CD4-positive, alpha-beta T cell treated with Interleukin-4 for 4 hours (primary cell): ENCODE data around the gene NGDN.

ENCODE experiments used
- DNase-seq: peaks from one replicate; pipeline ENCODE4 v3.0.0-alpha.2; 2020

The NGDN gene

DNA sequence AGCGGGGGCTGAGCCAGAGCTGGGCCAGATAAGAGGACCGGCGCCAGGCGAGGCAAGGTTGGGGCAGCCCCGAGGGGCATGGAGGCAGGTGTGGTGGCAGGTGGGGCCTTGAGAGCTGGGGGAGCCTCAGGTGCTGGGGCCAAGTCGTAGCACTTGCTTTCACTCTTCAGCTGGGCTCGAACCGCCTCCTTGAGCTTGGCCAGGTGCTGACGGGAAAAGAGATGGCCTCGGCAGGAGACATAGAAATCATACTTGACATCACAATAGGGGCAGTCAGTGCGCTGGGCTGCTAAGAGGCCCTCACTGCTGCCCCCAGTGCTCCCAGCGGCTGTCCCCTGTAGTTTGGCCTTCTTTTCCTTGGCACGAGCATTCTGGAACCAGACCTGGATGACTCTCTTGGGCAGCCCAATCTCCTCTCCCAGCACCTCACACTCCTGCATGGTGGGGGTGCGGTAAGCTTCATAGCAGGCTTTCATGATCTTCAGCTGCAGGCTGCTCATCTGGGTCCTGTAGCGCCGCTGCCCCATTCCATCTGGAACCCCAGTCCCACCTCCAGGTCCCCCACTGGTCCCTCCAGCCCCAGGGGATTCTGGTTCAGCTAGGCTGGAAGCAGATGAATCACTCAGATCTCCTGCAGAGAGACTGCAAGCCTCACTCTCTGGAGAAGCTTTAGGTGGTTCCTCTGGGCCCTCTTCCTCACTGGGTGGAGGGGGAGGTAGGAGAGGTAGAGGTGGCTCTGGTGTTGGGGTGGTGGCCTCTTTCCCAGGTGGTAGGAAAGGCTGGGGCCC, 53.9 kb downstream of the NGDN start:
- DNase-seq = no peak

DNA sequence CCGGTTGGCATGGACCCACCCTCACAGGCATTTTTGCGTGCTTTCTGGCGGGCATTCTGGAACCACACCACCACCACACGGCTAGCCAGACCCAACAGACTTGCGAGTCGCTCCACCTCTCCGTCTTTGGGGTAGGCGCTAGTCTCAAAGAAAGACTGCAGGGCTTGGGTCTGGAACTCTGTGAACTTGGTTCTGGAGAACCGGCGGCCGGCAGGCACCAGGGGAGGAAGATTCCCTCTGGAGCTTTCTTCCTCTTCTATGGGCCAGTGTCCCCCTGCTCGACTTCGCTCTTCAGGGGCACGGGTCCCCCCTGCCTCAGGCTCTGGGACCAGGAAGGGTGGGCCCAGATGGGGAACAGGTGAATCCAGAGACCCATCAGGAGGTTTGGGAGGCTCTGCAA, 55.5 kb downstream of the NGDN start:
- DNase-seq = no peak

DNA sequence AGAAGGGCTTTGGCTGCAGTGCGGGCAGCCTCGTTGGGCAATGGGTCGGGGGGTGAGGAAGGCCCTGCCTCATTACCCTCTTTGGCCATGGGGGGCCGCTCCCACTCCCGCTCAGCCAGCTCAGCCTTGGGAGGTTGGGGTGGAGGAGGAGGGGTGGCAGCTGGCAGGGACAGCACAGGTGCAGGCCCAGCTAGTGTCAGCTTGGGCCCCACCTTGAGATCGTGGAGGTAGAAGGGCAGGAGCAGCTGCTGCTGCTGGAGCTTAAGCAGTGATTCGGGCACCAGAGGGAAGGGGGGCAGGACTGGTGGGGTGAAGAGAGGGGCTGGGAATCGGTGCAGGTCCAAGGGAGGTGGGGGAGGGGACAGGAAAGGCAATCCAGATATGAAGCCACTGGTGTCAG, 56.1 kb downstream of the NGDN start:
- no peak for DNase-seq
